Stimulated activated naive CD8-positive, alpha-beta T cell treated with anti-CD3 and anti-CD28 coated beads, Interleukin-15, Interleukin-2, amounts not matched to agents 100 U/mL and 50 U/mL, for 24 hours (primary cell): ENCODE measurements around the gene AKT1.

ENCODE experiments used
- ATAC-seq: fragments of 150-1000 bp; cut with Tn5 transposase; one replicate; pipeline ENCODE4 v1.10.0; 2021
- DNase-seq: peaks from one replicate; pipeline ENCODE4 v3.0.0; 2021

The AKT1 gene

GRCh38 chr14:104799244-104800014, 3.9 kb upstream of the AKT1 start:
- DNase-seq: no peak
- no peak for ATAC-seq

DNA sequence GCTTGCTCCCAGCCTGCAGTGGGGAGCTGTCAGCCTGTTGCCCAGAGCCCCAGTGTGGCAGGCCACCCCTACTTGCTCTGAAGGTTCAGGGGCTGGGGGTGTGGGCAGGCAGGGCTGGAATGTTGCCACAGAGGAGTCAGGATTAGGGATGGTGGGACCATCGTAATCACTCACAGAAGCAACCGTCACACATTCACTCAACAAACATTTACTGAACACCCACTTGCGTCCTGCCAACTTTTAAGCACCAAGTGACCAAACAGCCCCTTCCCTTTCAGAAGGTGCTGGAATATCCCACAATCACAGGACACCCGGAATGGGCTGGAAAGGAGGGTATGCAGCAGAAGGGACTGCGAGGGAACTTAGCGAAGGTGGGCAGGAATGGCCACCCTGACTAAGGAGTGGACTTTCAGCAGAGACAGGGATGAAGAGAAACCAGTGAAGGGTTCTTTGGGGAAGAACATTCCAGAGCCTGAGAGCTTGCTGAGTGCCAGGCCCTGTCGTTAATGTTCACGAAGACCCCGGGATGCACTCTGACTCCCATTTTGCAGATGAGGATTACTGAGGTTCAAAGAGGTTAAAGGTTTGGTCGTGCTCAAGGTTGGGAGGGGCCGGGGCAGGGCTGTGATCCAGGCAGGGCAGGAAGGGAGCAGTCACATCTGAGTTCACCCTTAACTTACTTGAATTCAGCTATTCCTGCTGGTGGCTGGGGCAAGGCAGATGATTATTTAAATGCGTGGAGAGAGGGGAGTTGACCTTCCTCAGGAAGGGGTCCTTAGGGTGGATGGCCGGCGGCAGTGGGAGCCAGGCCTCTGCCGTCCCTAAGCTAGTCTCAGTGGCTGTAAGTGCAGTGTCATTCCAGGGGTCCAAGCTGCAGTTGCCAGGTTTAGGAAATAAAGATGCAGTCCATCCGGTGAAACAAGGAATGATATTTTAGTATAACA, 3.0 kb upstream of the AKT1 start:
- ATAC-seq (no peak), DNase-seq (no peak)

DNA sequence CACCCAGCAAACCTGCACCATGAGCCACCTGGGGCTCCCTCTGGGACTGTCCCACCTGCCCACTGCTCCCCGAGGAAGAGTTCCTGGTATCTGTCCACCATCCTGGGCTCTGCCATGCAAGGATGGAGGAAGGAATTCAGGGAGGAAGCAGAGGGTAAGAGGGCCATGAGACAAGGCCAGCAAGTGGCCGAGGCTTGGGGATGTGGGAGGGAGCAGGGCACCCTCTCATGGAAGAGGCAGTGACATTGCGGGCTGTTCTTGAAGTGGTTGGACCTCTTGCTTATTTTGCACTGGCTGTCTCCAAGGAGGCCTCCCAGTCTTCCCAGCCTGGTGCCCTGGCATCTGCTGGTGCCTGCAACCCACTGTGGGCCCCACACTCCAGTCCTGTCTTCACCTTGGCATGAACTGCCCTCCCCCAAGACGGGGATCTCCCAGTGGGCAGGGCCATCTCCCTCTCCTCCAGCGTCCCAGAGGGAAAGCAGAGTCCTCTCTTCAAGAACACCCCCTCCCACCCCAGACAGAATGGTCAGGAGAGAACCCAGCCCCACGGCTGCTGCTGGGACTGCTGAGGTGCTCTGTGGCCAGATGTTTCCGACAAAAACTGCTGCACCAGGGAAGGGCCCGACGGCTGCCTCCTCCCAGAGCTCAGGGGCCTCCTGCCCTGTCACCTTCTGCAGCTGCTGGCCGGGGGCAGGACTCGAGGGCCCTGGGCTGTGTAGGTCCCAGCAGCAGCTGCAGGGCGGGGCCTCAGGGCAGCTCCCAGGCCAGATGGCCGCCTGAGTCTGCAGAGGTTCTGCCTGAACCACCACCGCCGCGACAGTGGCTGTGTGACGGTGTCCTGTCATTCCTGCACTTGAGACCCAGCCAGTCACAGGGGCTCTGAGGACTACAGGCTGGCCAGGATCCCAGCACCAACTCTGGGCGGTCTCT, 1.8 kb upstream of the AKT1 start:
- DNase-seq: no peak
- no peak for ATAC-seq

GRCh38 chr14:104796687-104797081, 1.1 kb upstream of the AKT1 start:
- no peak for DNase-seq
- no peak for ATAC-seq

- DNase-seq: peak; percentile 74
These were observed 486 bp upstream of the AKT1 start for GRCh38 chr14:104795781-104796686.

GRCh38 chr14:104794631-104794992, 936 bp downstream of the AKT1 start:
- ATAC-seq (no peak), DNase-seq (peak; percentile 14)

More at GRCh38 chr14:104795781-104796686, 486 bp upstream of the AKT1 start:
- no peak for ATAC-seq

- ATAC-seq (peak; percentile 17), DNase-seq (peak; percentile 81)
These were observed 1.4 kb downstream of the AKT1 start for GRCh38 chr14:104794099-104794498.

DNA sequence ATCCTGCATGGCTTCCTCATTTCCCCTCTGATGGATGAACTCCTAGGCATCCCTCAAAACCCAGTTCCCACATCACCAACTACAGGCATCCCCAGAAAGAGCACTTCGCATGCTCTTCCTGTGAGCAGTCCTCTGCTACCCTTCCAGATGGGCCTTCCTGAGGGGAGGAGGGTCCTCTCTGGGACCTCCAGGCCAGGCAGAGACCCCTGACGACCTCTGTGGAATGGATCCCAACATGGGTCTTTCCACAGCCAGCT, 1.9 kb downstream of the AKT1 start:
- ATAC-seq (no peak), DNase-seq (no peak)

- DNase-seq (no peak), ATAC-seq (no peak)
These were observed 2.4 kb downstream of the AKT1 start for GRCh38 chr14:104792945-104793702.

DNA sequence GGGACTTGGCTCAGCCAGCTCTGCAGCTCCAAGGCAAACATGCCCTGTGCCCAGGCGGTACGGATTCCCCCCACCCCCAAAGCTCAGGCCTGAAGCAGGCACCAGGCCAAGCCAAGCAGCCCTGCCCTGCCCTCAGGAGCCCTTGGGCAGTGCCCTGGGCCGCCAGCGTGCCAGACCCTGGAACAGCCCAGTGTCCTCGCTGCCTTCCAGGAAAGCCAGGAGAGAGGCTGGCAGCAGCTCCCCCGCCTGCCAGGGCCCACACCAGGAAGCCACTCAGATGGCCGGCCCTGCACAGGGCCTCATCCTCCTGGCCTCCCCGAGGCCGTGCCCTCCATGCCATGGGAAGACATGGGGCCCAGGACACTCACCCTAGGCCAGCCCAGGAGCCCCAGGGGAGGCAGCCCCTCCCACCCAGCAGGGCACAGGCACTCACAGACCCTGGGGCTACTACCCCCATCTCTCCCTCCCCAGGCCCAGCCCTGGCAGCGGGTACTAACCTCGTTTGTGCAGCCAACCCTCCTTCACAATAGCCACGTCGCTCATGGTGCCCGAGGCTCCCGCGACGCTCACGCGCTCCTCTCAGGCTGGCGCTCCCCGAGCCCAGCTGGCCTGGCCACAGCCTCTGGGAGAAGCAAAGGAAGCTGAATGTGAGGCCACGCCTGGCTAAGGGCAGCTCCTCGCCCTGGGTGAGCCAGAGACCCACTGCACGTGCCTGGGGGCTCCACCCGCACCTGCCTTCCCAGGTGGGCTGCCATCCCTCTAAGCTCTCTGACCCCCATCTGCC, 3.3 kb downstream of the AKT1 start:
- ATAC-seq (no peak), DNase-seq (no peak)

DNA sequence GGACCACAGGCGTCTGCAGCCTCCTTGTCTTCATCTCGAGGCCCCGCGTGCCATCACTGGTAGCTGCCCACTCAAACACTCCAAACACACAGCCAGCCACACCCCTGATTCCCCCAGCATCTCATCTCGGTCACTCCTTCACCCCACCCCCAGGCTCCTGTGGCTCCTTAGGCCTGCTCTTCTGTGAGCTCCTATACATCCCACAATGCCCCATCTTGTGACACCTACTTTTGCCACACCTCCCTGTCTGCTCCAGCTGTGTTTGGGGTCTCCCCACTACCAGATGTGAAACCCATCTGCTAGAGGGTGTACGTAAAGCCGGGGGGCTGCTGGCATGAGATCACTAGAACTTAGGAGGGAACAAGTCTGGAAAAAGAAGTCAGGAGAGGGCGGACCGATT, 4.1 kb downstream of the AKT1 start:
- ATAC-seq (no peak), DNase-seq (no peak)

DNA sequence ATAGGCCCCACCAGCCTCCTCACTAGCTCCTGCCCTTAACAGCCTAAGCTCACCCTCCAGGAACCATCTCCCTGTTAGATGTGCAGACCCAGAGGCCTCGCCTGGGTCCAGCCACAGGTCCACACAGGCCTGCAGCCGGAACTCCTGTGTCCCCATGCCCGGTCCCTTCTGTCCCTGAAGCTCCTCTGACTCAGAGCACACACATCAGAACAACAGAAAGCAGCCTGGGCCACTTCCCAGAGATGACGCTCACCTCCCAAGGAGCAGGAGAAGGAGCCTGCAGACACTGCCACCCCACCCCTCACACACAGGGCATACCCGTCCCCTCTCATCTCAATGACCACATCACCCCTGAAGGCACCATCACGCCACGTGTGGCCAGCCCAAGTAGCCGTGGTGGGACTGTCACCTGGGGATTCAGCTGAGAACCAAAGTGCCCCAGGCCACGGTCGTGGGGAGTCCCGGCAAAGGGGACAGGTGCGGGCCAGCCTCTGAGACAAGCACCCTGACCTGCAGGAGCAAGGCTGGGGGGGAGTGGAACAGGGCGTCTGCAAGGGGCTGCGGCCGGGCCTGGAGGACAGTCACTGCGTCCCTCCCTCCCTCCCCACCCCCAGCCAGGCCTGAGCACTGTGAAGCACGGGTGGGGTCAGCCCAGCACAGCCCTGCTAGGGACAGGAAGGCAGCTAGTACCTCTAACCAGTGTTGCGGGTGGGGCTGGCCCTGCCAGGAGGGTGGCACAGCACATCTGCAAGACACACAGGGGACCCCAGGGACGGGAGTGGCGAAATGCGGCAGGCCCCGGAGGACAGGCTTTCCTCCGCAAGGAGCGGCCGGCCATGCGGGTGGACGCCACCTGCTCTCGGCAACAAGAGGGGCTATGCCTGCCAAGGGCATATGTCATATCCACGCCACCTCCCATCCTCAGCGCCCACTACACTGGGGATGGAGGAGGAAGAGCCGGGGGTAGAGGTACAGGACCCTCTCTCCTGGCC, 5.5 kb downstream of the AKT1 start:
- ATAC-seq: no peak

DNA sequence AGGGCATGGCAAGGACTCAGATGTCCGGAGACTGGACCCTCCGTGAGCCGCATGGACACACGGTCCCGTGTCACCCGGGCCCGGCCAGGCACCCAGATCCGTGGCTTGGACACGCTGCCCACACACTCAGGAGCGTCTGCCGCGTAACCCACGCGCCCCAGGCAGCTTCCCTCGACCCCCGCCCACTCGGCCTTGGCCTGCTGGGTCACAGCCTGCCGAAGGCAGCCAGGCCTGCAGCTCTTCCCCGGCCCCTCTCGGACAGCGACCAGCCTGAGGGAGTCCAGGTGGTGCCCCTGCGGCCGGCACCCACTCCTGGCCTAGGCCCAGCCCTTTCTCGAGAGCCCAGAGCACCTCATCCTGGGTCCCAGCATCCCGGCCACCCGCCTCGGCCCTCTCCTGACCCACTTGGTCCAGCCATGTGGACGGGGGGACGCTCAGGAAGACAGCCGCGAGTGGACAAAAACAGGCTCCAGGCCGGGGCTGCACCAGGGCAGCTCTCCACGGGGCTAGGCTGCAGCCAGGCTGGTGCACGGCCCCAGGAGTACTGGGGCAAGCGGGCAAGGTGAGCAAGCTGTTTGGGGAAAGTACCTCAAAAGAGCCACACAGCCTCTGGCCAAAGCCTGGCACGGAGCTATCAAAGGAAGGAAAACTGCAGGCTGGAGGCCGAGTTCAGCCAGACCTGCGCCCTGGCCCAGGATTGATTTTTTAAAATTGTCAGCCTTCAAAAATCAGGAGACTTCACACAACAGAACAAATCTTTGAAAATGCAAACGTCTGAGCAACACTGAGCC, 6.5 kb downstream of the AKT1 start:
- no peak for ATAC-seq
- no peak for DNase-seq

More for the DNA sequence above, 5.5 kb downstream of the AKT1 start:
- DNase-seq: no peak

DNA sequence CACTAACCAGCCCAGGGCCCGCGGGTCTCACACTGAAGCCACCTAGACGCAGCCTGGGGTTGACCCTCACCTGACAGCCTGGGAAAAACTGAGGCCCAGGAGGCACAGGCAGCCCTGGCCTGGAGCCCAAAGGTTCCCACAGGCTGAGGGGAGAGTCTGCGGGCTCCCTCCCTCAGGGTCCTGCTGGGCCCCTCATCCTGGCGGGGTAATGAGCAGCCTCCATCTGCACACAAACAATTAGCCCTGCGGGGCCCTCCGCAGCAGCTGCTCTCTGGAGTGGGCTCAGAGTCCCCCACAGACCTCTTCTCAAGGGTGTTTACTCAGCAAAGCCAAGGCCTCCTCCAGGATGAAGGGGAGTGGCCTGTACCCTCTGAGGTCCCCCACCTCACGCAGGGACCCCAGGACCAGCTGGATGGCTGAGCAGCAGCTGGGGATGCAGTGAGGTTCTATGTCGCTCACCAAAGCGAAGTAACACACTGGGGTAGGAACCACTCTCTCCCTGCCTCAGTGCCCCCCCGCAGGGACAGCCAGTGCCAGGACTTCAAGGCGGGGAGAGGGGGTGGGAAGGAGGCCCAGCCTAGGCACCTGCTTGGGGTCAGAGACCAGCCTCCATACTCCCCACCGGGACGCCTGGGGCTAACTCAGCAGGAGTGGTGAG, 7.3 kb downstream of the AKT1 start:
- ATAC-seq (no peak), DNase-seq (no peak)

- DNase-seq: no peak
- ATAC-seq: no peak
These were observed 7.8 kb downstream of the AKT1 start for GRCh38 chr14:104787736-104788135.

DNA sequence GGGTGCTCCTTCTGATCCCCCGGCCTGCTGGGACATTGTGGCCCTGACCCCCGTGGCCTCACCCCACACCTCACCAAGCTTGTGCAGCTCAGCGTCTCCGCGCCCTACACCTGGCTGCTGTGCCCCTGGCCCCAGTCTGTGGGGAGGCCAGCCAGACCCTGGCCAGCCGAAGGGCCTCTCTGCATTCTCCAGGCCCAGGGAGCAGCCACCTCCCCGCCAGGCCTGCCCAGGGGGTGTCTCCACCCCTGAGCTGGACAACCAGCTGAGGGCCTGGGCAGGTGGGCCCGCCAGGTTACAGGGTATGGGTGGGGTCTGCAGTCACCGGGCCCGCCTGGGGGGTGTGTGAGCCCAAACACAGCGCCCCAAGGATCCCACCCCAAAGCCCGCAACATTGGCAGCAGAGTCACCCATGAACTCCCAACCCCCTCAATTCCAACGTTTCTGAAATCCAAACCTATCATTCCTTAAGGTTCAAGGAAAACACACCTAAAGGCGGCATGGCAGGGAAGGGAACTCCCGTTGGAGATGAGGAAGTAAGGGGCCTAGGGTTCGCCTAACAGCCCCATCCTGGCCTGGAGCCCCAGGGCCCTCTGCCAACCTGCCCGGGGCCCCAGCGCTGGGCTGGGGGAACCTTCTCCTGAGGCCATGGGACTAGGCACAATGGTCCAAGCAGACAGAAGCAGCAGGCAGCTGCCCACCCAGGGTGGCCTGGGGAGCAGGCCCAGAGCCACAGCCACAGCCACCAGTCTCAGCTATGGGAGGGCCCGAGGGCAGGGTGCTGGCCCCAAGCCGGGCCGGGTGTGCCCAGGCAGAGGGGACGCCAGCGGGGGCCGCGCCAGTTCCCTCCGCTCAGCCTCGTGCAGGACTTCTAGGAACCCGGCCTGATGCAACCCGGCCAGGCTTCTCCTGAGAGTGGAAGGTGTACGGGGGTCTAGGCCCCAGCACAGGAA, 8.5 kb downstream of the AKT1 start:
- DNase-seq (no peak), ATAC-seq (no peak)
